ENCODE measurements around the gene LPP. TPM values are rescaled to one million over a fixed set of nuclear protein-coding genes. Genes with fewer than 3 reads are reported as not detected.

LPP gene
- total RNA-seq, 3 donors from 2014 or later (not counting 1 experiment from before 2014, with no cell fraction given) = 137 to 163 (median 149) TPM

GRCh38 chr3:188174317-188175044 lies 20.5 kb downstream of the LPP start:
- no peak for TF ChIP-seq CTCF (IDR thresholded peaks at IDR 0.05)
- Mint-ChIP-seq H3K4me3 (no peak overlapping the region), H3K27me3 (ENCODE audit: low read depth in 2 of 2) (no peaks in the 10 kb centered on the region), H3K4me1 (peaks cover 56 to 77% of the 10 kb centered on the region in 2 donors), H3K36me3 (no peaks in the 10 kb centered on the region), H3K27ac (peak overlapping the region in 1 of 2 donors; percentile 56), H3K9me3 (no peaks in the 10 kb centered on the region)
- intact Hi-C loops (cut with micrococcal nuclease) = no loop called here
- no peak overlapping the region for H3K4me3 ChIP-seq (ENCODE audit: low read length)
- H3K27me3 ChIP-seq (ENCODE audit: control insufficient read depth, insufficient read depth, low read length) = no peaks in the 10 kb centered on the region
- H3K27ac ChIP-seq (ENCODE audit: low read length) = no peak overlapping the region
- peaks cover 3% of the 10 kb centered on the region for H3K36me3 ChIP-seq (ENCODE audit: control insufficient read depth, insufficient read depth, low read length)
- DNase-seq (no peak), ATAC-seq (no peak)
- peaks cover 32% of the 10 kb centered on the region for H3K4me1 ChIP-seq (ENCODE audit: control insufficient read depth, insufficient read depth, low read length)
- 79% methylated on average over 9 of the region's 9 CpGs for whole genome bisulfite sequencing (ENCODE audit: insufficient coverage)
- H3K9me3 ChIP-seq (ENCODE audit: control insufficient read depth, insufficient read depth, low read length) = no peaks in the 10 kb centered on the region

DNA sequence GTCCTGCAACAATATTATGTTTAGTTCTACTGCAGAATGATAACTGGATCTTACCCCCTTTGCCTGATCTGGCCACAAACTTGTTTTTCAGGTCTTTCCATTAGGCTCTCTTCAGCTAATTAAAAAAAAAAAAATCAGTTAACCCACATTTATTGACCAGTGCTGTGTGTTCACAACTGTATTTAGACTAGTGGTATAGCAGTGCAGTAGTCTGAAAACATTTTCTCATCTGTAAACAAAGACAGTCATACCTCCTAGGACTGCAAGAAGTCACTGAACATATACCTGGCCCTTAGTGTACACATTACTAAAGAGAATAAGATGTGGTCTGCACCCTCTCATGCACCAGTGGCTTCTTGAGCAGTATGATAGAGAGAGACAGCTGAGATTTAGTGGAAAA lies 22.5 kb downstream of the LPP start:
- DNase-seq (no peak), ATAC-seq (no peak)
- intact Hi-C loops (cut with micrococcal nuclease) = no loop called here
- Mint-ChIP-seq H3K27ac (peak overlapping the region in 1 of 2 donors; percentile 30), H3K27me3 (ENCODE audit: low read depth in 2 of 2) (no peaks in the 10 kb centered on the region), H3K4me1 (peaks cover 58 to 69% of the 10 kb centered on the region in 2 donors), H3K36me3 (no peaks in the 10 kb centered on the region), H3K4me3 (no peak overlapping the region), H3K9me3 (no peaks in the 10 kb centered on the region)
- no peak overlapping the region for H3K27ac ChIP-seq (ENCODE audit: low read length)
- H3K4me1 ChIP-seq (ENCODE audit: control insufficient read depth, insufficient read depth, low read length) = peaks cover 23% of the 10 kb centered on the region
- no peak overlapping the region for H3K4me3 ChIP-seq (ENCODE audit: low read length)
- H3K9me3 ChIP-seq (ENCODE audit: control insufficient read depth, insufficient read depth, low read length) = no peaks in the 10 kb centered on the region
- no peak for TF ChIP-seq CTCF (IDR thresholded peaks at IDR 0.05)
- H3K36me3 ChIP-seq (ENCODE audit: control insufficient read depth, insufficient read depth, low read length) = peaks cover 3% of the 10 kb centered on the region
- no peaks in the 10 kb centered on the region for H3K27me3 ChIP-seq (ENCODE audit: control insufficient read depth, insufficient read depth, low read length)

DNA sequence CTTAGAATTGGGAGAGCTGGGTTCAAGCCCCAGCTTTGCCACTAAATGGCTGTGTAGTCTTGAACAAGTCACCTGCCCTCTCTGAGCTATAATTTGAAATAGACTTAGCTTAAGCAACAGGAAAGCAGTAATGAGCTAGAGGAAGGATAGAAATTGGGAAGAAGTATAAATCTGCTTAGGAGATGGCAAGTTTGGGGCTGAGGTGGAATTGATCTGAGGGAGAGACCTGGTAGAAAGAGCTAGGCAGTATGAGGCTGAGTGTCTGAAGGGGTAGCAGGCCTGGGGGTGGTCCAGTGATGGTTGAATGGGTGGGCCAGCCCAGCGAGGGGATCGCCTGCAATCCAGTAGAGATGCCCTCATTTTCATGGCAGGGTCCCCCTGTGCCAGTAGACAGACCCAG lies 22.9 kb downstream of the LPP start:
- no peaks in the 10 kb centered on the region for H3K9me3 ChIP-seq (ENCODE audit: control insufficient read depth, insufficient read depth, low read length)
- Mint-ChIP-seq H3K27me3 (ENCODE audit: low read depth in 2 of 2) (no peaks in the 10 kb centered on the region), H3K4me3 (no peak overlapping the region), H3K9me3 (no peaks in the 10 kb centered on the region), H3K36me3 (no peaks in the 10 kb centered on the region), H3K27ac (peak overlapping the region in 1 of 2 donors; percentile 30), H3K4me1 (peaks cover 60 to 68% of the 10 kb centered on the region in 2 donors)
- no peaks in the 10 kb centered on the region for H3K27me3 ChIP-seq (ENCODE audit: control insufficient read depth, insufficient read depth, low read length)
- peaks cover 3% of the 10 kb centered on the region for H3K36me3 ChIP-seq (ENCODE audit: control insufficient read depth, insufficient read depth, low read length)
- DNase-seq (no peak), ATAC-seq (no peak)
- no peak for TF ChIP-seq CTCF (IDR thresholded peaks at IDR 0.05)
- intact Hi-C loops (cut with micrococcal nuclease) = no loop called here
- 95% methylated on average over 2 of the region's 2 CpGs for whole genome bisulfite sequencing (ENCODE audit: insufficient coverage)
- peaks cover 23% of the 10 kb centered on the region for H3K4me1 ChIP-seq (ENCODE audit: control insufficient read depth, insufficient read depth, low read length)
- no peak overlapping the region for H3K27ac ChIP-seq (ENCODE audit: low read length)
- H3K4me3 ChIP-seq (ENCODE audit: low read length) = no peak overlapping the region

DNA sequence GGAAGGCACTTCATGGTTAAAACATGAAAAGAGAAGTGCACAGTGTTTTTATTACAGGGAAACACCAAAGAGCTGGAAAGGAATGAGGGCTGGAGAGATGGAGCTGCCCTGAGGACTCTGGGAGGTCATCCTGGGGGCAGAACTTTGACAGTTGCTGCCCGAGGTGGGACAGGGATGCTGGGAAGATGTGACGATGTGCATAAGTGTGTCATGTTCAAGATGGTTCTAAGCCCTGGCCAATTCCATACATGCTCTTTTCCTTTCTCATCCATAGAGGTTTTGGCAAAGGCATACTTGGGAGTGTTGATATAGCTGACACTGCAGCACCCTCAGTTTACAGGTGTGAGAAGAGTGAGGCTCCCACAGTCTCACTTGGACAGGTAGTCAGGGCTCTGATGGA lies 23.8 kb downstream of the LPP start:
- no peaks in the 10 kb centered on the region for H3K36me3 Mint-ChIP-seq
- no peak overlapping the region for H3K27ac Mint-ChIP-seq
- H3K9me3 Mint-ChIP-seq = no peaks in the 10 kb centered on the region
- H3K36me3 ChIP-seq (ENCODE audit: control insufficient read depth, insufficient read depth, low read length) = peaks cover 3% of the 10 kb centered on the region
- H3K4me1 Mint-ChIP-seq = peaks cover 66 to 68% of the 10 kb centered on the region in 2 donors
- H3K4me3 ChIP-seq (ENCODE audit: low read length) = no peak overlapping the region
- ATAC-seq (no peak), DNase-seq (no peak)
- no peak for TF ChIP-seq CTCF (IDR thresholded peaks at IDR 0.05)
- intact Hi-C loops (cut with micrococcal nuclease) = no loop called here
- peaks cover 23% of the 10 kb centered on the region for H3K4me1 ChIP-seq (ENCODE audit: control insufficient read depth, insufficient read depth, low read length)
- no peaks in the 10 kb centered on the region for H3K27me3 ChIP-seq (ENCODE audit: control insufficient read depth, insufficient read depth, low read length)
- no peaks in the 10 kb centered on the region for H3K27me3 Mint-ChIP-seq (ENCODE audit: low read depth in 2 of 2)
- H3K4me3 Mint-ChIP-seq = no peak overlapping the region
- no peak overlapping the region for H3K27ac ChIP-seq (ENCODE audit: low read length)
- 90% methylated on average over 2 of the region's 2 CpGs for WGBS (ENCODE audit: insufficient coverage)
- H3K9me3 ChIP-seq (ENCODE audit: control insufficient read depth, insufficient read depth, low read length) = no peaks in the 10 kb centered on the region
